ENCODE data around the gene AGAP1.

- TF ChIP-seq CTCF (IDR thresholded peaks at IDR 0.05) (no peak), POLR2A (IDR thresholded peaks at IDR 0.05) (no peak)
These were observed 436.9 kb downstream of the AGAP1 start for GRCh38 chr2:235930701-235931100.
